Measurements from ENCODE around the gene ABAT.

Gene ABAT

DNA sequence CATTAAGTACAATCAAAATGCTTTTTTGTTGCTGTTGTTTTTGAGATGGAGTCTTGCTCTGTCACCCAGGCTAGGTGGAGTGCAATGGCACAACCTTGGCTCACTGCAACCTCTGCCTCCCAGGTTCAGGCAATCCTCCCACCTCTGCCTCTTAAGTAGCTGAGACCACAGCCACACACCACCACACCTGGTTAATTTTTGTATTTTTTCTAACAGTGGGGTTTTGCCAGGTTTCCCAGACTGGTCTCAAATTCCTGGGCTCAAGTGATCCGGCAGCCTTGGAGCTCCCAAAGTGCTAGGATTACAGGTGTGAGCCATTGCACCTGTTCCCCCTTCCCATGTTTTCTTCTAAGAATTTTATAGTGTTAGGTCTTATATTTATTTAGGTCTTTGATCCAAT is 4.9 kb upstream of the ABAT start:
- no peak for TF ChIP-seq EZH2phosphoT487 (IDR thresholded peaks at IDR 0.05; ENCODE audit: low read depth)
- TF ChIP-seq, protein P1, sequence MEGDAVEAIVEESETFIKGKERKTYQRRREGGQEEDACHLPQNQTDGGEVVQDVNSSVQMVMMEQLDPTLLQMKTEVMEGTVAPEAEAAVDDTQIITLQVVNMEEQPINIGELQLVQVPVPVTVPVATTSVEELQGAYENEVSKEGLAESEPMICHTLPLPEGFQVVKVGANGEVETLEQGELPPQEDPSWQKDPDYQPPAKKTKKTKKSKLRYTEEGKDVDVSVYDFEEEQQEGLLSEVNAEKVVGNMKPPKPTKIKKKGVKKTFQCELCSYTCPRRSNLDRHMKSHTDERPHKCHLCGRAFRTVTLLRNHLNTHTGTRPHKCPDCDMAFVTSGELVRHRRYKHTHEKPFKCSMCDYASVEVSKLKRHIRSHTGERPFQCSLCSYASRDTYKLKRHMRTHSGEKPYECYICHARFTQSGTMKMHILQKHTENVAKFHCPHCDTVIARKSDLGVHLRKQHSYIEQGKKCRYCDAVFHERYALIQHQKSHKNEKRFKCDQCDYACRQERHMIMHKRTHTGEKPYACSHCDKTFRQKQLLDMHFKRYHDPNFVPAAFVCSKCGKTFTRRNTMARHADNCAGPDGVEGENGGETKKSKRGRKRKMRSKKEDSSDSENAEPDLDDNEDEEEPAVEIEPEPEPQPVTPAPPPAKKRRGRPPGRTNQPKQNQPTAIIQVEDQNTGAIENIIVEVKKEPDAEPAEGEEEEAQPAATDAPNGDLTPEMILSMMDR (IDR thresholded peaks at IDR 0.05; ENCODE audit: low read depth, low read length): no peak
- Histone ChIP-seq H2AFZ (ENCODE audit: low read depth, low read length) (no peak overlapping the region), H3K36me3 (replicated peaks; ENCODE audit: low read depth, low read length) (no peaks in the 10 kb centered on the region), H4K20me1 (ENCODE audit: insufficient read depth, low read length) (no peaks in the 10 kb centered on the region), H3K4me1 (ENCODE audit: low read length) (peaks cover 3% of the 10 kb centered on the region; the same call in 1 of the 2 replicates), H3K27ac (ENCODE audit: low read length) (no peak overlapping the region), H3K9ac (ENCODE audit: low read length) (no peak overlapping the region), H3K4me2 (ENCODE audit: low read length) (no peak overlapping the region), H3K79me2 (ENCODE audit: low read length) (no peaks in the 10 kb centered on the region), H3K27me3 (ENCODE audit: low read depth, low read length) (peaks cover 13% of the 10 kb centered on the region), H3K9me3 (ENCODE audit: insufficient read depth, low read length) (no peaks in the 10 kb centered on the region), H3K4me3 (ENCODE audit: low read length) (no peak overlapping the region)

DNA sequence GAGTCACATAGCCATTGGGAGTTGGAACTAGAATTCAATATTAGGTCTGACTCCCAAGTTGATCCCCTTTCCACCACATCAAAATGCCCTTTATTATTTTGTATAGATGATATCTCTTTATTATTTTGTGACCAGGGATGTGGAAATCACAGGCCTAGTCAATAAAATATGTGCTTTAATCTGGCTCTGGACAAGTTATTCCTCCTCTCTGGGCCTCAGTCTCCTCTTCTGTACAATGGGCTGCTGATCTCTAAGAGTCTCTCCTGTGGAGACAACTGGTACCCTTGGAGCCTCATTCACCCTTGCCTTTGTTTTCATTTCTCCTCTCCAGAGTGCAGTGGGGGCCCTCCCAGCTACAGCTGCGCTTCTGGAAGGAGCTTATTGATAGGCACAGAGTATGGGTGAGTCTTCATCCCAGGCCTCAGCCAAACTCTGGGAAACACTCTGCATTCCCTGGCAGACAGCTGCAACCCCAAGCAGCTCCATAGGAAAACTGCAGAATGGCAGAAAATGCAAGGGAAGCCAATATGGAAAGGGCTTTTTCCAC is 4.3 kb upstream of the ABAT start:
- no peaks in the 10 kb centered on the region for H3K9me3 ChIP-seq (ENCODE audit: insufficient read depth, low read length)
- H2AFZ ChIP-seq (ENCODE audit: low read depth, low read length): no peak overlapping the region
- H3K36me3 ChIP-seq (replicated peaks; ENCODE audit: low read depth, low read length): no peaks in the 10 kb centered on the region
- no peak overlapping the region for H3K4me3 ChIP-seq (ENCODE audit: low read length)
- no peak overlapping the region for H3K27ac ChIP-seq (ENCODE audit: low read length)
- TF ChIP-seq, protein P1 (IDR thresholded peaks at IDR 0.05; ENCODE audit: low read depth, low read length): no peak
- no peak for TF ChIP-seq EZH2phosphoT487 (IDR thresholded peaks at IDR 0.05; ENCODE audit: low read depth)
- H3K79me2 ChIP-seq (ENCODE audit: low read length): no peaks in the 10 kb centered on the region
- H3K27me3 ChIP-seq (ENCODE audit: low read depth, low read length): peaks cover 13% of the 10 kb centered on the region
- no peak overlapping the region for H3K4me2 ChIP-seq (ENCODE audit: low read length)
- peaks cover 6% of the 10 kb centered on the region for H3K4me1 ChIP-seq (ENCODE audit: low read length)
- no peak overlapping the region for H3K9ac ChIP-seq (ENCODE audit: low read length)
- H4K20me1 ChIP-seq (ENCODE audit: insufficient read depth, low read length): no peaks in the 10 kb centered on the region

DNA sequence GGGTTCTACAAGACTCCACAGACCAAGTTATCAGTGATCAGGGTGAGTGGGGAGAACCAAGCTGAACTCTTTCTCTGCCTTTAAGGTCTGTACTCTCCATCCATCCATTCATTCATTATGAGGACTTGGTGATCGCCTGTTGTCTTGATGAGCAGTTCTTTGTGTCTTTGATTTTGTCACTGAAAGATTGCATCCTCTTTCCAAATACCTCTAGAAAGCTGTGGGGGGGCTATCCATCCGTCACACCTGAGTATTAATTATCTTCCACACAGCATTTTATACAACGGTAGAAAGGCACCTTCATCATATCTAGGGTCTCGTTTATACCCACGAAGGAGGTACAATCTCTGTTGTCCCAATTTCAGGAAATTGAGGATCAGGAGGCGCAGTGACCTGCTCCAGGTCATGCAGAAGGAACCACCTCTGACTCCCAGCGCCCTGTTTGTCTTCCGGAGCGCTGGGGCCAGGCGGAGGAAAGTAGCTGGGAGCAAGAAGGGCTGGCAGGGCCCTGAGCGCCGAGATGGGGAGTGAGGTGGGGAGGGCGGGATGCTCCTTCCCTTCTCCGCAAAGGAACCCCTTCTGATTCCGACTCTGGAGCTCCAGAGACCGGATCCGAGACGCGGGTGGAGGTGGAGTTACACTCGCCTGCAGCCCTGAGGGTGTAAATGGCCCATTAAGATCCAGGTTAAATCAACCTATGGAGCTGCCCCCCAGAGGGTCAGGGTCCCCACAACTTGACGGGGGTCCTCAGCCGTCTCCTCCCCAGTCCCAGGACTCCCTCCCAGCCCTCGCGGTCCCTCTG is 605 bp upstream of the ABAT start:
- Histone ChIP-seq H3K9me3 (ENCODE audit: insufficient read depth, low read length) (no peaks in the 10 kb centered on the region), H4K20me1 (ENCODE audit: insufficient read depth, low read length) (no peaks in the 10 kb centered on the region), H3K4me1 (ENCODE audit: low read length) (peaks cover 11% of the 10 kb centered on the region), H2AFZ (ENCODE audit: low read depth, low read length) (peak overlapping the region; percentile 37; the same call in 1 of the 2 replicates), H3K4me2 (ENCODE audit: low read length) (peak overlapping the region; percentile 73), H3K27ac (ENCODE audit: low read length) (no peak overlapping the region), H3K36me3 (replicated peaks; ENCODE audit: low read depth, low read length) (no peaks in the 10 kb centered on the region), H3K9ac (ENCODE audit: low read length) (peak overlapping the region; percentile 24; the same call in 1 of the 2 replicates), H3K4me3 (ENCODE audit: low read length) (peak overlapping the region; percentile 91), H3K27me3 (ENCODE audit: low read depth, low read length) (0 out of 2 replicates have a peak, but pooled peaks cover 4% of the 10 kb centered on the region), H3K79me2 (ENCODE audit: low read length) (no peaks in the 10 kb centered on the region)
- TF ChIP-seq, protein P1 (IDR thresholded peaks at IDR 0.05; ENCODE audit: low read depth, low read length): no peak
- no peak for TF ChIP-seq EZH2phosphoT487 (IDR thresholded peaks at IDR 0.05; ENCODE audit: low read depth)
